ENCODE data around the gene KNTC1.
"Not testable (repeated sequence)": the region's sequence is repeated elsewhere in the genome, so short reads cannot be mapped to it uniquely, and the experiment has no call there.

Gene KNTC1

GRCh38 chr12:122508163-122508562 is 18.9 kb upstream of the KNTC1 start:
- H3K27me3 ChIP-seq (ENCODE audit: insufficient read depth, poor library complexity, severe bottlenecking), result no peaks in the 10 kb centered on the region
- DNase-seq (ENCODE audit: low read depth in 1 of 2, low spot score in 1 of 2), result no peak
- no peak overlapping the region for H3K27ac ChIP-seq (replicated peaks)
- TF ChIP-seq REST (IDR thresholded peaks at IDR 0.05; ENCODE audit: insufficient replicate concordance, low read depth) (no peak), CTCF (IDR thresholded peaks at IDR 0.05; ENCODE audit: insufficient read depth, low read length) (no peak), POLR2AphosphoS5 (IDR thresholded peaks at IDR 0.05; ENCODE audit: low read depth) (no peak), SPI1 (IDR thresholded peaks at IDR 0.05; ENCODE audit: borderline replicate concordance, low read depth) (no peak)
- no peak overlapping the region for H3K4me3 ChIP-seq (replicated peaks; ENCODE audit: insufficient read depth, low read length)

GRCh38 chr12:122513028-122513427 is 14.0 kb upstream of the KNTC1 start:
- H3K27me3 ChIP-seq (ENCODE audit: insufficient read depth, poor library complexity, severe bottlenecking); H3K27ac ChIP-seq (replicated peaks); H3K4me3 ChIP-seq (replicated peaks; ENCODE audit: insufficient read depth, low read length); DNase-seq (ENCODE audit: low read depth in 1 of 2, low spot score in 1 of 2): not testable (repeated sequence)

- DNase-seq (ENCODE audit: low read depth in 1 of 2, low spot score in 1 of 2), result no peak
- no peak for TF ChIP-seq POLR2AphosphoS5 (IDR thresholded peaks at IDR 0.05; ENCODE audit: low read depth)
- TF ChIP-seq REST (IDR thresholded peaks at IDR 0.05; ENCODE audit: insufficient replicate concordance, low read depth), result no peak
- no peak for TF ChIP-seq SPI1 (IDR thresholded peaks at IDR 0.05; ENCODE audit: borderline replicate concordance, low read depth)
- H3K27me3 ChIP-seq (ENCODE audit: insufficient read depth, poor library complexity, severe bottlenecking), result no peaks in the 10 kb centered on the region
- H3K27ac ChIP-seq (replicated peaks), result no peak overlapping the region
- H3K4me3 ChIP-seq (replicated peaks; ENCODE audit: insufficient read depth, low read length), result no peak overlapping the region
These were observed 13.4 kb upstream of the KNTC1 start for GRCh38 chr12:122513660-122514059.

- no peak for TF ChIP-seq SPI1 (IDR thresholded peaks at IDR 0.05; ENCODE audit: borderline replicate concordance, low read depth)
- TF ChIP-seq CTCF (IDR thresholded peaks at IDR 0.05; ENCODE audit: insufficient read depth, low read length), result no peak
- TF ChIP-seq GABPA (IDR thresholded peaks at IDR 0.05; ENCODE audit: low read depth), result no peak
- TF ChIP-seq REST (IDR thresholded peaks at IDR 0.05; ENCODE audit: insufficient replicate concordance, low read depth), result no peak
- TF ChIP-seq POLR2AphosphoS5 (IDR thresholded peaks at IDR 0.05; ENCODE audit: low read depth), result no peak
These were observed 11.8 kb upstream of the KNTC1 start for GRCh38 chr12:122515275-122515674.

More at GRCh38 chr12:122515275-122515674, 11.8 kb upstream of the KNTC1 start:
- no peak overlapping the region for H3K27ac ChIP-seq (replicated peaks)
- no peak overlapping the region for H3K4me3 ChIP-seq (replicated peaks; ENCODE audit: insufficient read depth, low read length)
- no peak for DNase-seq (ENCODE audit: low read depth in 1 of 2, low spot score in 1 of 2)
- no peaks in the 10 kb centered on the region for H3K27me3 ChIP-seq (ENCODE audit: insufficient read depth, poor library complexity, severe bottlenecking)

All from HL-60 (cell line).